ENCODE results near the gene CLK2. TPM values are rescaled to one million over a fixed set of nuclear protein-coding genes. Genes with fewer than 3 reads are reported as not detected.

CLK2 gene
- total and polyA plus RNA-seq, 9 of the 15 experiments (the other 6 are each of a cell fraction or from before 2014, with no cell fraction given): 13.5 to 81.4 (median 39.6) TPM

- TF ChIP-seq ZBTB40 (IDR thresholded peaks at IDR 0.05) (peak; percentile 94), ZBTB40 (CRISPR knock-in tag; IDR thresholded peaks at IDR 0.05) (no peak), TAF9B (IDR thresholded peaks at IDR 0.05; ENCODE audit: partially characterized antibody) (no peak), ZSCAN29 (IDR thresholded peaks at IDR 0.05) (no peak), TFAM (CRISPR knock-in tag; conservative IDR thresholded peaks at IDR 0.05) (no peak), YY1 (IDR thresholded peaks at IDR 0.05; ENCODE audit: borderline replicate concordance in 1 of 3, control insufficient read depth in 1 of 3, extremely low read depth in 1 of 3, insufficient read depth in 3 of 3, insufficient read length in 1 of 3, insufficient replicate concordance in 2 of 3, low read depth in 1 of 3, low read length in 2 of 3) (peak; percentile 88 to 99 (median 98)), PHTF2 (CRISPR knock-in tag; IDR thresholded peaks at IDR 0.05) (no peak), RAD51 (IDR thresholded peaks at IDR 0.05; ENCODE audit: borderline replicate concordance, low read depth) (peak; percentile 99), BDP1 (IDR thresholded peaks at IDR 0.05; ENCODE audit: insufficient read depth, insufficient read length) (no peak), HDAC2 (IDR thresholded peaks at IDR 0.05) (peak; percentile 74; the same call in 1 of the 2 replicates), PYGO2 (tag; IDR thresholded peaks at IDR 0.05) (no peak), HDGF (IDR thresholded peaks at IDR 0.05) (no peak), SPI1 (IDR thresholded peaks at IDR 0.05; ENCODE audit: borderline replicate concordance, low read depth, low read length) (0 out of 2 replicates have a peak, but pooled peaks have one; percentile 48), EP400 (IDR thresholded peaks at IDR 0.05) (peak; percentile 43; the same call in 1 of the 2 replicates), CREM (IDR thresholded peaks at IDR 0.05; ENCODE audit: low read depth) (peak; percentile 60), TEAD4 (IDR thresholded peaks at IDR 0.05; ENCODE audit: low read length) (0 out of 2 replicates have a peak, but pooled peaks have one; percentile 8), TEAD4 (CRISPR knock-in tag; IDR thresholded peaks at IDR 0.05; ENCODE audit: borderline replicate concordance) (no peak), DIDO1 (tag; IDR thresholded peaks at IDR 0.05; ENCODE audit: low read depth) (peak; percentile 91), ZNF395 (CRISPR knock-in tag; IDR thresholded peaks at IDR 0.05) (no peak), CBFA2T2 (conservative IDR thresholded peaks at IDR 0.05) (peak; percentile 97)
Measured at GRCh38 chr1:155241069-155241679, 32.1 kb downstream of the CLK2 start (continued).
